IMR-90 (cell line): ENCODE results near the gene GPATCH8. TPM values are rescaled to one million over a fixed set of nuclear protein-coding genes. Genes with fewer than 3 reads are reported as not detected.

Source experiments
- ATAC-seq: fragments of 200-7000 bp; cut with Tn5 transposase; 2 replicates; pipeline ENCODE4 v1.9.1; 2020; ENCODE audit warnings: low read depth, mild to moderate bottlenecking, moderate library complexity
- BruUV-seq: library from RNA; stranded (reverse); fragments of 400-500 nt; replicated peaks from 2 replicates; lab custom pipeline; 2021; lab: Mats Ljungman, UMichigan
- CTCF ChIA-PET: fragments of 300-600 bp; formaldehyde crosslinking; extraction: SDS; loops from one replicate; lab custom pipeline; 2021; ENCODE audit warnings: antibody characterized with exemption; lab: Yijun Ruan, JAX
- POLR2A ChIA-PET: fragments of 300-600 bp; sonication (Branson Sonifier 250); formaldehyde crosslinking; loops from one replicate; lab custom pipeline; 2022; ENCODE audit warnings: antibody characterized with exemption; ENCODE audit not compliant: unreplicated experiment; lab: Charles Lee
- DNase-seq: peaks from one replicate; pipeline ENCODE4 v3.0.0; 2013
- H2AFZ ChIP-seq: replicated peaks from 2 replicates; pipeline ENCODE3; 2013; ENCODE audit warnings: low read length, mild to moderate bottlenecking; ENCODE audit not compliant: poor library complexity
- H2AK5ac ChIP-seq: 2 replicates; pipeline ENCODE4 v1.6.1; 2013; ENCODE audit warnings: low read depth, low read length, inconsistent platforms
- H2AK9ac ChIP-seq: replicated peaks from 2 replicates; pipeline ENCODE3; 2013; ENCODE audit warnings: mild to moderate bottlenecking, low read depth, low read length, moderate library complexity; ENCODE audit not compliant: poor library complexity
- H2BK120ac ChIP-seq: 2 replicates; pipeline ENCODE4 v1.6.1; 2013; ENCODE audit warnings: low read depth, low read length, inconsistent platforms
- H2BK15ac ChIP-seq: 3 replicates; pipeline ENCODE4 v1.6.1; 2013; ENCODE audit warnings: low read depth, low read length, inconsistent platforms
- H2BK20ac ChIP-seq: 2 replicates; pipeline ENCODE4 v1.6.1; 2013; ENCODE audit warnings: low read depth, mild to moderate bottlenecking, inconsistent platforms, low read length, moderate library complexity
- H2BK5ac ChIP-seq: 2 replicates; pipeline ENCODE4 v1.6.1; 2013; ENCODE audit warnings: mild to moderate bottlenecking, low read depth, low read length, inconsistent platforms; ENCODE audit not compliant: poor library complexity, severe bottlenecking
- H3K14ac ChIP-seq: replicated peaks from 2 replicates; pipeline ENCODE4 v1.6.1; 2013; ENCODE audit warnings: low read depth, low read length, inconsistent platforms
- H3K18ac ChIP-seq: 2 replicates; pipeline ENCODE4 v1.6.1; 2013; ENCODE audit warnings: low read depth, low read length, control low read depth
- H3K23ac ChIP-seq: 2 replicates; pipeline ENCODE4 v1.6.1; 2013; ENCODE audit warnings: low read depth, low read length, inconsistent platforms
- H3K27ac ChIP-seq: 2 replicates; pipeline ENCODE4 v1.5.1; 2013; ENCODE audit warnings: mild to moderate bottlenecking, control low read depth, low read length; ENCODE audit not compliant: insufficient read depth
- H3K27me3 ChIP-seq: 2 replicates; pipeline ENCODE4 v1.6.1; 2013; ENCODE audit warnings: low read length; ENCODE audit not compliant: control insufficient read depth, insufficient read depth
- H3K36me3 ChIP-seq: 2 replicates; pipeline ENCODE4 v1.6.1; 2013; ENCODE audit warnings: low read length, mixed read lengths; ENCODE audit not compliant: control insufficient read depth, insufficient read depth
- H3K4ac ChIP-seq: 2 replicates; pipeline ENCODE4 v1.6.1; 2013; ENCODE audit warnings: low read depth, low read length, inconsistent platforms
- H3K4me1 ChIP-seq: 2 replicates; pipeline ENCODE4 v1.6.1; 2013; ENCODE audit warnings: low read length, mixed read lengths; ENCODE audit not compliant: control insufficient read depth, insufficient read depth
- H3K4me2 ChIP-seq: 2 replicates; pipeline ENCODE4 v1.6.1; 2013; ENCODE audit warnings: low read depth, mild to moderate bottlenecking, control low read depth, low read length, moderate library complexity
- H3K4me3 ChIP-seq: 2 replicates; pipeline ENCODE4 v1.5.1; 2013; ENCODE audit warnings: low read depth, mild to moderate bottlenecking, control low read depth, low read length, moderate library complexity; ENCODE audit not compliant: insufficient read depth
- H3K56ac ChIP-seq: 2 replicates; pipeline ENCODE4 v1.6.1; 2013; ENCODE audit warnings: low read length, inconsistent platforms; ENCODE audit not compliant: insufficient read depth; ENCODE audit errors: extremely low read depth
- H3K79me1 ChIP-seq, 2 experiments: 2 replicates each; pipeline ENCODE4 v1.6.1; 2013; ENCODE audit warnings: low read length in 2 of 2, inconsistent platforms in 1 of 2, low read depth in 1 of 2
- H3K9ac ChIP-seq: 2 replicates; pipeline ENCODE4 v1.6.1; 2013; ENCODE audit warnings: low read depth, low read length, control low read depth
- H3K9me1 ChIP-seq: 2 replicates; pipeline ENCODE4 v1.6.1; 2013; ENCODE audit warnings: low read length, inconsistent platforms; ENCODE audit not compliant: insufficient read depth
- H3K9me3 ChIP-seq: 2 replicates; pipeline ENCODE4 v1.6.1; 2013; ENCODE audit warnings: low read length; ENCODE audit not compliant: control insufficient read depth, insufficient read depth
- H4K20me1 ChIP-seq: 2 replicates; pipeline ENCODE4 v1.6.1; 2013; ENCODE audit warnings: low read length, inconsistent platforms; ENCODE audit not compliant: insufficient read depth
- H4K5ac ChIP-seq: 2 replicates; pipeline ENCODE4 v1.6.1; 2013; ENCODE audit warnings: mild to moderate bottlenecking, low read depth, low read length, control low read depth
- H4K8ac ChIP-seq, 2 experiments: 2 replicates each; pipeline ENCODE4 v1.6.1; 2013; ENCODE audit warnings: low read depth in 2 of 2, low read length in 2 of 2, control low read depth in 1 of 2, inconsistent platforms in 1 of 2
- H4K91ac ChIP-seq: 2 replicates; pipeline ENCODE4 v1.6.1; 2013; ENCODE audit warnings: low read depth, low read length, inconsistent platforms; ENCODE audit not compliant: insufficient read depth
- BHLHE40 ChIP-seq: fragments of 150-350 bp; IDR thresholded peaks from 2 replicates; pipeline ENCODE4 v1.6.1; 2016; ENCODE audit warnings: mild to moderate bottlenecking, low read depth, low read length
- CEBPB ChIP-seq: IDR thresholded peaks from 2 replicates; pipeline ENCODE4 v1.6.1; 2012; ENCODE audit warnings: low read depth, low read length, improper control_type of control experiment
- CHD1 ChIP-seq: IDR thresholded peaks from 2 replicates; pipeline ENCODE4 v1.6.1; 2012; ENCODE audit warnings: low read depth, low read length, improper control_type of control experiment
- FOS ChIP-seq: fragments of 150-350 bp; IDR thresholded peaks from 2 replicates; pipeline ENCODE4 v1.6.1; 2016; ENCODE audit warnings: low read depth, low read length
- MAFK ChIP-seq: IDR thresholded peaks from 2 replicates; pipeline ENCODE4 v1.6.1; 2012; ENCODE audit warnings: low read depth, low read length, improper control_type of control experiment
- MAZ ChIP-seq: IDR thresholded peaks from 2 replicates; pipeline ENCODE4 v1.6.1; 2012; ENCODE audit warnings: low read depth, mild to moderate bottlenecking, low read length, improper control_type of control experiment, moderate library complexity, borderline replicate concordance
- MXI1 ChIP-seq: IDR thresholded peaks from 2 replicates; pipeline ENCODE4 v1.6.1; 2012; ENCODE audit warnings: low read depth, mild to moderate bottlenecking, low read length, moderate library complexity, borderline replicate concordance
- NFE2L2 ChIP-seq: fragments of 150-350 bp; IDR thresholded peaks from 2 replicates; pipeline ENCODE4 v1.6.1; 2016; ENCODE audit warnings: low read depth, mild to moderate bottlenecking, low read length
- POLR2A ChIP-seq: IDR thresholded peaks from 2 replicates; pipeline ENCODE4 v1.6.1; 2012; ENCODE audit warnings: mild to moderate bottlenecking, low read depth, low read length
- RAD21 ChIP-seq: IDR thresholded peaks from 2 replicates; pipeline ENCODE4 v1.6.1; 2012; ENCODE audit warnings: low read length, improper control_type of control experiment
- RCOR1 ChIP-seq: IDR thresholded peaks from 2 replicates; pipeline ENCODE4 v1.6.1; 2012; ENCODE audit warnings: mild to moderate bottlenecking, low read length, improper control_type of control experiment; ENCODE audit not compliant: insufficient replicate concordance
- RFX5 ChIP-seq: IDR thresholded peaks from 2 replicates; pipeline ENCODE4 v1.8.0; 2012; ENCODE audit warnings: low read depth, mild to moderate bottlenecking, low read length, moderate library complexity
- SMC3 ChIP-seq: fragments of 150-350 bp; IDR thresholded peaks from 2 replicates; pipeline ENCODE4 v1.6.1; 2016; ENCODE audit warnings: low read depth, mild to moderate bottlenecking, antibody characterized with exemption, low read length, moderate library complexity
- USF2 ChIP-seq: fragments of 150-350 bp; IDR thresholded peaks from 2 replicates; pipeline ENCODE4 v1.6.1; 2017; ENCODE audit warnings: mild to moderate bottlenecking, antibody characterized with exemption, low read length, low read depth
- WGBS, 2 experiments: methylation state at CpG; one replicate each; pipeline versions ENCODE4 v1.1.5 to v1.1.7; 2013; ENCODE audit warnings: missing lambda C conversion rate in 2 of 2; ENCODE audit not compliant: insufficient read length in 1 of 2; ENCODE audit errors: extremely low coverage in 2 of 2; 5-methylcytosine and 5-hydroxymethylcytosine counted together
- dilution Hi-C: fragments of 300-500 bp; cut with HindIII; formaldehyde crosslinking; loops from one replicate; pipeline ENCODE4 v1.14.3; 2018; ENCODE audit warnings: low sequenced_read_pairs; ENCODE audit not compliant: unreplicated experiment
- in situ Hi-C: fragments of 300-500 bp; cut with MboI; formaldehyde crosslinking; loops from 3 replicates; pipeline ENCODE4 v1.14.3; 2019; ENCODE audit warnings: low sequenced_read_pairs, inconsistent platforms, mixed read lengths
- intact Hi-C: fragments of 100-400 bp; cut with micrococcal nuclease; formaldehyde crosslinking; loops from 2 replicates; pipeline ENCODE4 v1.10.0; 2022
- polyA plus RNA-seq, 3 experiments: library from polyadenylated mRNA; depleted of rRNA; stranded (reverse); fragments of >200 nt; gene quantifications; 2 replicates each; pipeline ENCODE4 v1.2.3, GENCODE V29; 2012; ENCODE audit warnings: low replicate concordance in 1 of 3
- total RNA-seq: library from RNA; depleted of rRNA; stranded (reverse); fragments of >200 nt; gene quantifications from 2 replicates; pipeline ENCODE4 v1.2.3, GENCODE V29; 2012
- TF ChIP-seq, protein P1 (sequence below): fragments of 150-350 bp; IDR thresholded peaks from 2 replicates; pipeline ENCODE4 v1.6.1; 2016; ENCODE audit warnings: low read depth, mild to moderate bottlenecking, low read length, moderate library complexity, borderline replicate concordance
- TF ChIP-seq, protein P2 (sequence below): conservative IDR thresholded peaks from 2 replicates; pipeline ENCODE4 v1.5.1; 2012; ENCODE audit warnings: mild to moderate bottlenecking, low read depth, low read length, improper control_type of control experiment

GPATCH8 gene
- total and polyA plus RNA-seq, 2 of the 4 experiments (the other 2 are of a cell fraction): 8.8 to 13.2 TPM

GRCh38 chr17:44527102-44527501 lies 23.9 kb upstream of the GPATCH8 start:
- no peak for DNase-seq
- Histone ChIP-seq H3K18ac (no peak overlapping the region), H4K5ac (no peak overlapping the region), H3K27ac (no peak overlapping the region), H2AK5ac (no peak overlapping the region), H4K20me1 (no peaks in the 10 kb centered on the region), H3K4me3 (no peak overlapping the region), H3K4me1 (no peaks in the 10 kb centered on the region), H2AK9ac (no peak overlapping the region), H2BK15ac (no peak overlapping the region), H3K23ac (no peak overlapping the region), H3K9me3 (no peaks in the 10 kb centered on the region), H3K27me3 (no peaks in the 10 kb centered on the region), H3K4ac (no peak overlapping the region), H2BK20ac (no peak overlapping the region), H3K14ac (no peak overlapping the region), H3K9ac (no peak overlapping the region), H3K79me1 (no peaks in the 10 kb centered on the region), H3K36me3 (no peaks in the 10 kb centered on the region), H2AFZ (no peak overlapping the region), H2BK5ac (no peak overlapping the region), H4K8ac (no peak overlapping the region), H3K9me1 (no peaks in the 10 kb centered on the region), H2BK120ac (no peak overlapping the region), H4K91ac (no peak overlapping the region), H3K4me2 (no peak overlapping the region), H3K56ac (no peak overlapping the region)
- in situ Hi-C loops: no loop called here
- dilution Hi-C loops: no loop called here
- no peak for ATAC-seq
- WGBS, 2 experiments: no CpG with 5 or more reads among the region's 1 CpG
- TF ChIP-seq BHLHE40: no peak
- TF ChIP-seq MAZ: no peak
- no peak for TF ChIP-seq RAD21
- TF ChIP-seq, protein P1, sequence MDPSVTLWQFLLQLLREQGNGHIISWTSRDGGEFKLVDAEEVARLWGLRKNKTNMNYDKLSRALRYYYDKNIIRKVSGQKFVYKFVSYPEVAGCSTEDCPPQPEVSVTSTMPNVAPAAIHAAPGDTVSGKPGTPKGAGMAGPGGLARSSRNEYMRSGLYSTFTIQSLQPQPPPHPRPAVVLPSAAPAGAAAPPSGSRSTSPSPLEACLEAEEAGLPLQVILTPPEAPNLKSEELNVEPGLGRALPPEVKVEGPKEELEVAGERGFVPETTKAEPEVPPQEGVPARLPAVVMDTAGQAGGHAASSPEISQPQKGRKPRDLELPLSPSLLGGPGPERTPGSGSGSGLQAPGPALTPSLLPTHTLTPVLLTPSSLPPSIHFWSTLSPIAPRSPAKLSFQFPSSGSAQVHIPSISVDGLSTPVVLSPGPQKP: no peak
- no peak for TF ChIP-seq POLR2A
- TF ChIP-seq SMC3: no peak
- no peak for TF ChIP-seq CEBPB
- TF ChIP-seq USF2: no peak
- no peak for TF ChIP-seq FOS
- TF ChIP-seq, protein P2, sequence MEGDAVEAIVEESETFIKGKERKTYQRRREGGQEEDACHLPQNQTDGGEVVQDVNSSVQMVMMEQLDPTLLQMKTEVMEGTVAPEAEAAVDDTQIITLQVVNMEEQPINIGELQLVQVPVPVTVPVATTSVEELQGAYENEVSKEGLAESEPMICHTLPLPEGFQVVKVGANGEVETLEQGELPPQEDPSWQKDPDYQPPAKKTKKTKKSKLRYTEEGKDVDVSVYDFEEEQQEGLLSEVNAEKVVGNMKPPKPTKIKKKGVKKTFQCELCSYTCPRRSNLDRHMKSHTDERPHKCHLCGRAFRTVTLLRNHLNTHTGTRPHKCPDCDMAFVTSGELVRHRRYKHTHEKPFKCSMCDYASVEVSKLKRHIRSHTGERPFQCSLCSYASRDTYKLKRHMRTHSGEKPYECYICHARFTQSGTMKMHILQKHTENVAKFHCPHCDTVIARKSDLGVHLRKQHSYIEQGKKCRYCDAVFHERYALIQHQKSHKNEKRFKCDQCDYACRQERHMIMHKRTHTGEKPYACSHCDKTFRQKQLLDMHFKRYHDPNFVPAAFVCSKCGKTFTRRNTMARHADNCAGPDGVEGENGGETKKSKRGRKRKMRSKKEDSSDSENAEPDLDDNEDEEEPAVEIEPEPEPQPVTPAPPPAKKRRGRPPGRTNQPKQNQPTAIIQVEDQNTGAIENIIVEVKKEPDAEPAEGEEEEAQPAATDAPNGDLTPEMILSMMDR: no peak
- no peak for TF ChIP-seq CHD1
- no peak for TF ChIP-seq NFE2L2
- no peak for TF ChIP-seq MAFK
- TF ChIP-seq RCOR1: no peak
- TF ChIP-seq MXI1: no peak
- no peak for TF ChIP-seq RFX5
- ChIA-PET POLR2A (no interaction called here), CTCF (no interaction called here)
- intact Hi-C loops: no loop called here
- no TSS peak for BruUV-seq
